Glomerular visceral epithelial cell (primary cell): ENCODE measurements around the gene NUDC.
A peak's percentile ranks its signal among the peaks of the same experiment; 100 is the strongest.
"Not testable (repeated sequence)": the region's sequence is repeated elsewhere in the genome, so short reads cannot be mapped to it uniquely, and the experiment has no call there.

Source experiments
- DNase-seq: peaks from one replicate; pipeline ENCODE4 v3.0.0-alpha.2; 2016; ENCODE audit errors: extremely low spot score

The NUDC gene

DNA sequence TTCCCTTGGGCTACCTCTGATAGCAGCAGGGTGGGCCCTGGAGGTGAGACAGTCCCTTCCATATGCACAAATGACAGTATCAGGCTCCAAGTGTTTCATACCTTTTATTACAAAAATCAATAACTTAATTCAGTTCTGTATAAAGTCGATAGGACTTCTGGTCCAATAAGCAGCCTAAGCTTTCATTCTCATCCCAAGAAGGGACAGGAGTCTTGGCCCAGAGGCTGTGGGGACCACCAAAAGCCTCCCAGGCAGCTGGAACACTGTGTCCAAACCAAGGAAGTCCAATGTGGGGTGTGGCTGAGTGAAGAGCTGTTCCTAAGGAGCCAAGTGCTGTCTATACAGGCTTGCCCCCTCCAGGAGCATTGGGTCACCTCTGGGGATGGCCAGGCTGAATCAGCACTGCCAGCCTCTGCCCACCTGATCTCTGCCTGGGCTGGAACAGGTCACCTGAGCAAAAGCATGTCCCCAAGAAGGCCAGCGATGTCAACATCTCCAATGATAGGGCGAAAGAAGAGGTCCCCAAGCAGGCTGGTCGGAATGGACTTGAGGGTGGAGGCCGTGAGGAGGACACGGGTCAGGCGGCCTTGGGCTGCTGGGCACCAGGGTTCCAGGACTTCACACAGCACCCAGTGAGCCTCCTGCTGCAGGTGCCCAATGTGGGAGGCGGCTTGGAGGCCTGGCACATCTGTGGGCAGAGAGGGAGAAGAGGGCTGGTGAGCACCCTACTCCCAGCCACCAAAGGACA, 10.0 kb upstream of the NUDC start:
- DNase-seq, result no peak

- DNase-seq, result no peak
Measured at GRCh38 chr1:26912147-26912490, 9.4 kb upstream of the NUDC start.

GRCh38 chr1:26913389-26913753, 8.2 kb upstream of the NUDC start:
- no peak for DNase-seq

DNA sequence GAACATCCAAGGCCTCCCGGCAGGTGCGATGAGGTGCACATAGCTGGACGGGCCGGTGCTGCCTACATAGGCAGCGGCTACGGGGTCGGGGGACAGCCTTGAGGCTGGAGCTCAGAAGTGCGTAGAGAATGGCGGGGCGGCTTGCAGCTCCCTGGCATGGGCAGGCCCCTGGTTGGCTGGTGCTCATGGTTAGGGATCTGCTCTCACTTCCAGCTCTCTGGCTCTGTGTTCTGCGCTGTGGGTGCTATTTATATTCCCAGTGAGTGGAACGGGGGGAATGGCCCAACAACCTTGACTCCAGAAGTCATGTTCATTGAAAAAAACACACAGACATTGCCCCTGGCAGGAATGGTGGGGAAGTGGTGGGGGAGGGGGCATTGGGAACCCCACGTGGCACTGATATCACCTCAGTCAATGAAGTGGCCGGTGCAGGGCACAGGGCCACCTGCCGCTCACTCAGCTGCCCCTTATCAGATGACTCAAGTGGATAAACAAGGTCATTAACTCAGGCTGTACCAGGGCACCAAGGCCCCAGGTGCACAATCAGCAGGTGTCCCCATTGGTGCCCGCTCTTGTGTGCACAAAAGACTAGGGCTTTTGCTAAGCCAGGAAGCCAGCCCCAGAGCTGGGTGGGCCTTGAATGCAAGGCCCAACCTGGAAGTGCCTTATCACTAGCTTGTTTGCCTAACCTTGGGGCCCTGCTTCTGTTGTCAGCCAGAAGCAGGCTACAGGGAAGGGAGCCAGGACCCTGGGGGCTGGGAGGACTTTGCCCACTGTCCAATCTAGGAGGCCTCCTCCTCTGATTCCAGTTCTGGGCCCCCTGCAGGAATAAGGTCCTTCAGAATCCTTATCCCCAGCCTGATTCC, 7.6 kb upstream of the NUDC start, which contains the start of gene NR0B2:
NR0B2 (minus strand) TSS at position 222 of the 866 bp plus-strand sequence; CDS start at position 187, 35 bp downstream.
- no peak for DNase-seq

- DNase-seq, result no peak
Measured at GRCh38 chr1:26915204-26915842, 6.2 kb upstream of the NUDC start.

GRCh38 chr1:26921126-26921539, 410 bp upstream of the NUDC start:
- no peak for DNase-seq

- no peak for DNase-seq
Measured at GRCh38 chr1:26922431-26922729, 837 bp downstream of the NUDC start.

- DNase-seq, result no peak
Measured at GRCh38 chr1:26922901-26923300, 1.4 kb downstream of the NUDC start.

- no peak for DNase-seq
Measured at GRCh38 chr1:26923711-26924110, 2.2 kb downstream of the NUDC start.

DNA sequence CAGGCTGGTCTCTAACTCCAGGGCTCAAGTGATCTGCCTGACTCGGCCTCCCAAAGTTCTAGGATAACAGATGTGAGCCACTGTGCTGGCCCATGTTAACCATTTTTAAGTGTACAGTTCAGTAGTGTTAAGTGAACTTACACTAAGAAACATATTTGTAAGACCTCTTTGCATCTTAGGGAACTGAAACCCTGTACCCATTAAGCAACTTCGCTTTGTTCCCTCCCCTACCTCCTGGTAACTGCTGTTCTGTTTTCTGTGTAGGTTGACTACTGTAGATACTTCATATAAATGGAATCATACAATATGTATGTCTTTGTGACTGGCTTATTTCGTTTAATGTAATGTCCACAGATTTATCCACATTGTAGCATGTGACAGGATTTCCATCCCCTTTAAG, 11.0 kb downstream of the NUDC start:
- DNase-seq, result no peak

- no peak for DNase-seq
Measured at GRCh38 chr1:26936823-26937222, 15.3 kb downstream of the NUDC start.

- DNase-seq, result no peak
Measured at GRCh38 chr1:26938004-26938658, 16.6 kb downstream of the NUDC start.

DNA sequence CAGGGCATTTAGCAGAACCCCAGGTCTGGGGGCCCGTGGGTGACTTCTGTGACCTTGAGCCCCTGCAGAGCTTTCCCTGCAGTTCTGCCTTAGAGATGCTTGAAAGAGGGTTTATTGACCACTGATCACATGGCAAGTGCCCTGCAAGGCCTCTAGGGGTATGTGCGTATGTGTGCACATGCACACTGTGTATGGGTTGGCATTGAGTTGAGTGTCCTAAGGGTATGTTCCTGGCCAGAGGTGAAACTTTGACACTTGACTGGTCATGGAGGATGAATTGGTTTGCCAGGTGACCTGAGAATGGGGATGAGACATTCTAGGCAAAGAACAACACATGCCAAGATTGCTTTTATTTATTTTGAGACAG, 17.1 kb downstream of the NUDC start:
- no peak for DNase-seq

DNA sequence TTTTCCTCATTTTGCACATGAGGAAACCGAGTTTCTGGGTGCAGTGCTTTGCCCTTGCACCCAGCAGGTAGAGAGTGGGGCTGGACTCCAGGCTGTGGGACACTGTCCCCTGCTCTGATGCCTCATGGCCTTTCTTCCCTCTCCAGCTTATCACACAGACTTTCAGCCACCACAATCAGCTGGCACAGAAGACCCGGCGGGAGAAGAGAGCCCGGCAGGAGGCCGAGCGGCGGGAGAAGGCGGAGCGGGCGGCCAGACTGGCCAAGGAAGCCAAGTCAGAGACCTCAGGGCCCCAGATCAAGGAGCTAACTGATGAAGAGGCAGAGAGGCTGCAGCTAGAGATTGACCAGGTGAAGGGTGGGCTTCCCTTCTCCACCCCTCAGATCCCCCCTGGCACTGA, 19.8 kb downstream of the NUDC start:
- DNase-seq, result no peak

DNA sequence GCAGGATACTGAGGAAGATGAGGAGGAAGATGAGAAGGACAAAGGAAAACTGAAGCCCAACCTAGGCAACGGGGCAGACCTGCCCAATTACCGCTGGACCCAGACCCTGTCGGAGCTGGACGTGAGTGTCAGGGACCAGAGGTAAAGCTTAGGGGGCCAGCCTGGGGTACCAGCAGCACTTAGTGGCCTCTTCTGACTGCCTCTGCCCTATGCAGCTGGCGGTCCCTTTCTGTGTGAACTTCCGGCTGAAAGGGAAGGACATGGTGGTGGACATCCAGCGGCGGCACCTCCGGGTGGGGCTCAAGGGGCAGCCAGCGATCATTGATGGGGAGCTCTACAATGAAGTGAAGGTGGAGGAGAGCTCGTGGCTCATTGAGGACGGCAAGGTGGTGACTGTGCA, 21.1 kb downstream of the NUDC start:
- DNase-seq, result no peak

DNA sequence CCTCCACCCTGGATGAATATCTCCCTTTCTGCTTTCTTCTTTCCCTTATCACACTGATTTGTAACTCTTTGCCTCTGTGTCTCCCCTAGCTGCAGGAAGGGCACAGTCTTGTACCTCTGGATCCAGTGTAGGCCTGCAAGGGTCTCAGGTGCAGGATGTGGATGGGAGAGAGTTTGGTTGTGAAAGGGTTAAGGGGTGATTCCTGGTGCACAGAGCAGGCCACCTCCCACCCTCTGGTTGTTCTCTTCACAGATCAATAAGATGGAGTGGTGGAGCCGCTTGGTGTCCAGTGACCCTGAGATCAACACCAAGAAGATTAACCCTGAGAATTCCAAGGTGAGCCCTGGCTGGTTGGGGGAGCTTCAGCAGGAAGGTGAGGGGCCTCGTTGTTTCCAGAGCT, 23.6 kb downstream of the NUDC start:
- no peak for DNase-seq

- DNase-seq, result no peak
Measured at GRCh38 chr1:26945728-26946127, 24.2 kb downstream of the NUDC start.

DNA sequence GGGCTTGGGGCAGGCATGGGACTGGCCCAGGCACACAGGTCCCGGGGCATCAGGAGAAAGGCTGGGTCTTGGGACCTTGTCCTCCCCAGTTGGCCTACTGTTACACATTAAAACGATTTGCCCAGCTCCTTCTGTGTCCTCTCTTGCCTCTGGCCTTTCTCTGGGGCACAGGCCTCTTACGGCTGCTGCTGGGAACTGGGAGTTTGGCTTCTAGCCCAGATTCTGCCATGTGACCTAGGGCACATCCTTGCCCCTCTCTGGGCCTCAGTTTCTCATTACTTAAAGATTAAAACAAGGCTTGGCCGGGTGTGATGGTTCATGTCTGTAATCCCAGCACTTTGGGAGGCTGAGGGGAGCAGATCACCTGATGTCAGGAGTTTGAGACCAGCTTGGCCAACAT, 24.7 kb downstream of the NUDC start:
- DNase-seq, result no peak

DNA sequence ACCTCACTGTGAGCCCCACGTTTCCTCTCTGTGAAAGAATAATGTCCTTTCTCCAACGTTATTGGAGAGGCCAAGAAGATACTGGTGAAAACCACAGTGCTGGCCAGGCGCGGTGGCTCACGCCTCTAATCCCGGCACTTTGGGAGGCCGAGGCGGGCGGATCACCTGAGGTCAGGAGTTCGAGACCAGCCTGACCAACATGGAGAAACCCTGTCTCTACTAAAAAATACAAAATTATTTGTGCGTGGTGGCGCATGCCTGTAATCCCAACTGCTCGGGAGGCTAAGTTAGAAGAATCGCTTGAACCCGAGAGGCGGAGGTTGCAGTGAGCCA, 27.1 kb downstream of the NUDC start:
- DNase-seq, result not testable (repeated sequence)

GRCh38 chr1:26949266-26949925, 27.9 kb downstream of the NUDC start:
- DNase-seq, result no peak

- peak; percentile 15 for DNase-seq
Measured at GRCh38 chr1:26949926-26950319, 28.4 kb downstream of the NUDC start.

DNA sequence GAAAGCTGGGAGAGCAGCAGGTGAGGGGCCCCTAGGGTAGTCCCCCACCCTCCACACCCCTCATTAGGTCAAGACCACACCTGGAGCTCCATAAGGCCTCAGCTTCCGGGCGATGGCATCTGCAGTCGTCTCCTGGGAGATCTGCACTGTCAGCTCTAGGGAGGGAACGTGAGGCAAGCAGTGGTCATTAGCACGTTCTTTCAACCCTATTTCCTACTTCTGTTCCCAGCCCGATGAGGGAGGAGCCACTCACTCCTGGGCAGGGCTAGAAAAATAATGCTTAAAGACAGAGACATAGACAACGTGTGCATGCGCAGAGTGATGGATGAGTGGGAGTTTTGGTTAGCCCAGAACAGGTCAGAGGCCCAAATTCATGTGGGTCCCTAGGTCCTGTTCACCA, 29.1 kb downstream of the NUDC start:
- no peak for DNase-seq
